ENCODE results near the gene RPL12. TPM values are rescaled to one million over a fixed set of nuclear protein-coding genes. Genes with fewer than 3 reads are reported as not detected.

RPL12 gene
- total RNA-seq, 2 experiments from 2014 or later: 1,248 to 1,328 TPM

GRCh38 chr9:127490535-127491230 lies 39.5 kb upstream of the RPL12 start:
- H3K4me1 Mint-ChIP-seq (ENCODE audit: low read depth): peaks cover 5% of the 10 kb centered on the region
- POLR2A ChIA-PET: interaction anchor here (0.9 to 1.6 kb wide), 2 partner anchors 39 to 40 kb away, joined by 3 read pairs; partner anchors contain the start of genes LRSAM1 and RPL12
- DNase-seq (no peak), ATAC-seq (no peak)
- no peak overlapping the region for H3K27ac Mint-ChIP-seq
- CTCF ChIA-PET: no interaction called here
- H3K4me3 Mint-ChIP-seq: no peak overlapping the region
- H3K36me3 Mint-ChIP-seq (ENCODE audit: low read depth): peaks cover 5% of the 10 kb centered on the region
- no peaks in the 10 kb centered on the region for H3K9me3 Mint-ChIP-seq (ENCODE audit: insufficient read depth)
- no peaks in the 10 kb centered on the region for H3K27me3 Mint-ChIP-seq (ENCODE audit: low read depth)

- no peaks in the 10 kb centered on the region for H3K4me1 Mint-ChIP-seq (ENCODE audit: low read depth)
- H3K36me3 Mint-ChIP-seq (ENCODE audit: low read depth): peaks cover 4% of the 10 kb centered on the region
- no peaks in the 10 kb centered on the region for H3K9me3 Mint-ChIP-seq (ENCODE audit: insufficient read depth)
- H3K27me3 Mint-ChIP-seq (ENCODE audit: low read depth): no peaks in the 10 kb centered on the region
- ATAC-seq (no peak), DNase-seq (no peak)
- no peak overlapping the region for H3K4me3 Mint-ChIP-seq
- H3K27ac Mint-ChIP-seq: no peak overlapping the region
- ChIA-PET POLR2A (no interaction called here), CTCF (no interaction called here)
Observed at GRCh38 chr9:127489471-127490115, 38.4 kb upstream of the RPL12 start.

GRCh38 chr9:127488946-127489345 lies 37.7 kb upstream of the RPL12 start:
- CTCF ChIA-PET: no interaction called here
- no peaks in the 10 kb centered on the region for H3K27me3 Mint-ChIP-seq (ENCODE audit: low read depth)

GRCh38 chr9:127485995-127486394 lies 34.8 kb upstream of the RPL12 start:
- Mint-ChIP-seq H3K4me3 (no peak overlapping the region), H3K4me1 (ENCODE audit: low read depth) (no peaks in the 10 kb centered on the region), H3K27ac (no peak overlapping the region), H3K9me3 (ENCODE audit: insufficient read depth) (no peaks in the 10 kb centered on the region), H3K27me3 (ENCODE audit: low read depth) (no peaks in the 10 kb centered on the region), H3K36me3 (ENCODE audit: low read depth) (peaks cover 10% of the 10 kb centered on the region)
- ATAC-seq (no peak), DNase-seq (no peak)
- ChIA-PET CTCF (interaction anchor here (1.2 kb wide), 1 partner anchor 89 kb away, joined by 3 read pairs; no protein-coding TSS in a partner anchor), POLR2A (no interaction called here)

More at GRCh38 chr9:127488946-127489345, 37.7 kb upstream of the RPL12 start:
- Mint-ChIP-seq H3K9me3 (ENCODE audit: insufficient read depth) (no peaks in the 10 kb centered on the region), H3K4me3 (no peak overlapping the region), H3K4me1 (ENCODE audit: low read depth) (no peaks in the 10 kb centered on the region), H3K36me3 (ENCODE audit: low read depth) (peaks cover 4% of the 10 kb centered on the region), H3K27ac (no peak overlapping the region)
- ATAC-seq (no peak), DNase-seq (no peak)
- POLR2A ChIA-PET: no interaction called here

- Mint-ChIP-seq H3K4me3 (no peak overlapping the region), H3K27ac (no peak overlapping the region), H3K27me3 (ENCODE audit: low read depth) (no peaks in the 10 kb centered on the region), H3K36me3 (ENCODE audit: low read depth) (peaks cover 17% of the 10 kb centered on the region), H3K9me3 (ENCODE audit: insufficient read depth) (no peaks in the 10 kb centered on the region), H3K4me1 (ENCODE audit: low read depth) (no peaks in the 10 kb centered on the region)
- CTCF ChIA-PET: no interaction called here
- ATAC-seq (no peak), DNase-seq (no peak)
- POLR2A ChIA-PET: no interaction called here
Observed at GRCh38 chr9:127482662-127483061, 31.5 kb upstream of the RPL12 start.

- CTCF ChIA-PET: no interaction called here
- Mint-ChIP-seq H3K27ac (no peak overlapping the region), H3K27me3 (ENCODE audit: low read depth) (no peaks in the 10 kb centered on the region), H3K4me3 (no peak overlapping the region), H3K9me3 (ENCODE audit: insufficient read depth) (no peaks in the 10 kb centered on the region), H3K36me3 (ENCODE audit: low read depth) (peaks cover 14% of the 10 kb centered on the region), H3K4me1 (ENCODE audit: low read depth) (no peaks in the 10 kb centered on the region)
- POLR2A ChIA-PET: no interaction called here
- ATAC-seq (no peak), DNase-seq (no peak)
Observed at GRCh38 chr9:127479507-127480081, 28.4 kb upstream of the RPL12 start.

- H3K9me3 Mint-ChIP-seq (ENCODE audit: insufficient read depth): no peaks in the 10 kb centered on the region
- ATAC-seq (no peak), DNase-seq (no peak)
- no peaks in the 10 kb centered on the region for H3K4me1 Mint-ChIP-seq (ENCODE audit: low read depth)
- no peak overlapping the region for H3K4me3 Mint-ChIP-seq
- no peaks in the 10 kb centered on the region for H3K27me3 Mint-ChIP-seq (ENCODE audit: low read depth)
- H3K36me3 Mint-ChIP-seq (ENCODE audit: low read depth): peaks cover 9% of the 10 kb centered on the region
- H3K27ac Mint-ChIP-seq: no peak overlapping the region
- POLR2A ChIA-PET: interaction anchor here (1.4 kb wide), 1 partner anchor 23 kb away, joined by 3 read pairs; the partner anchor contains the start of gene LRSAM1
- CTCF ChIA-PET: interaction anchor here (1.2 kb wide), 1 partner anchor 447 kb away, joined by 3 read pairs; no protein-coding TSS in a partner anchor
Observed at GRCh38 chr9:127474592-127474991, 23.4 kb upstream of the RPL12 start.

GRCh38 chr9:127473932-127474331 lies 22.7 kb upstream of the RPL12 start:
- H3K9me3 Mint-ChIP-seq (ENCODE audit: insufficient read depth): no peaks in the 10 kb centered on the region
- H3K4me1 Mint-ChIP-seq (ENCODE audit: low read depth): no peaks in the 10 kb centered on the region
- H3K4me3 Mint-ChIP-seq: no peak overlapping the region
- ATAC-seq (no peak), DNase-seq (no peak)
- POLR2A ChIA-PET: interaction anchor here (1.4 kb wide), 1 partner anchor 22 kb away, joined by 3 read pairs; the partner anchor contains the start of gene LRSAM1
- CTCF ChIA-PET: interaction anchor here (1.2 kb wide), 1 partner anchor 447 kb away, joined by 3 read pairs; no protein-coding TSS in a partner anchor
- no peaks in the 10 kb centered on the region for H3K27me3 Mint-ChIP-seq (ENCODE audit: low read depth)
- H3K36me3 Mint-ChIP-seq (ENCODE audit: low read depth): peaks cover 11% of the 10 kb centered on the region
- H3K27ac Mint-ChIP-seq: no peak overlapping the region

- Mint-ChIP-seq H3K4me3 (no peak overlapping the region), H3K36me3 (ENCODE audit: low read depth) (peaks cover 11% of the 10 kb centered on the region), H3K9me3 (ENCODE audit: insufficient read depth) (no peaks in the 10 kb centered on the region), H3K27ac (no peak overlapping the region), H3K4me1 (ENCODE audit: low read depth) (no peaks in the 10 kb centered on the region), H3K27me3 (ENCODE audit: low read depth) (no peaks in the 10 kb centered on the region)
- ChIA-PET POLR2A (no interaction called here), CTCF (interaction anchor here (1.2 kb wide), 1 partner anchor 448 kb away, joined by 3 read pairs; no protein-coding TSS in a partner anchor)
- DNase-seq: no peak
- ATAC-seq: no peak
Observed at GRCh38 chr9:127473501-127473900, 22.3 kb upstream of the RPL12 start.

- Mint-ChIP-seq H3K4me3 (no peak overlapping the region), H3K27me3 (ENCODE audit: low read depth) (no peaks in the 10 kb centered on the region), H3K9me3 (ENCODE audit: insufficient read depth) (no peaks in the 10 kb centered on the region), H3K27ac (no peak overlapping the region), H3K4me1 (ENCODE audit: low read depth) (no peaks in the 10 kb centered on the region), H3K36me3 (ENCODE audit: low read depth) (peaks cover 17% of the 10 kb centered on the region)
- ATAC-seq (no peak), DNase-seq (no peak)
- CTCF ChIA-PET: no interaction called here
- POLR2A ChIA-PET: interaction anchor here (0.6 to 0.8 kb wide), 2 partner anchors 19 to 215 kb away, joined by 3 read pairs; partner anchors contain the start of genes LRSAM1 and RPL12
Observed at GRCh38 chr9:127470662-127471061, 19.5 kb upstream of the RPL12 start.

GRCh38 chr9:127467621-127468020 lies 16.4 kb upstream of the RPL12 start:
- H3K27me3 Mint-ChIP-seq (ENCODE audit: low read depth): no peaks in the 10 kb centered on the region
- no peaks in the 10 kb centered on the region for H3K9me3 Mint-ChIP-seq (ENCODE audit: insufficient read depth)
- DNase-seq: no peak
- H3K4me1 Mint-ChIP-seq (ENCODE audit: low read depth): no peaks in the 10 kb centered on the region
- ChIA-PET POLR2A (interaction anchor here (1.5 kb wide), 1 partner anchor 16 kb away, joined by 7 read pairs; the partner anchor contains the start of genes LRSAM1 and RPL12), CTCF (interaction anchor here (1.1 kb wide), 1 partner anchor 17 kb away, joined by 3 read pairs; the partner anchor contains the start of genes LRSAM1 and RPL12)
- no peak for ATAC-seq
- H3K4me3 Mint-ChIP-seq: no peak overlapping the region
- H3K27ac Mint-ChIP-seq: no peak overlapping the region
- H3K36me3 Mint-ChIP-seq (ENCODE audit: low read depth): peaks cover 26% of the 10 kb centered on the region
